HepG2 (cell line): Measurements from ENCODE around the gene TRMT112. TPM values are rescaled to one million over a fixed set of nuclear protein-coding genes. Genes with fewer than 3 reads are reported as not detected.
A peak's percentile ranks its signal among the peaks of the same experiment; 100 is the strongest.

ENCODE experiments used
- ATAC-seq: fragments of 200-7000 bp; cut with Tn5 transposase; 3 replicates; pipeline ENCODE4 v1.9.1; 2020; ENCODE audit warnings: mild to moderate bottlenecking, moderate library complexity
- BruUV-seq: library from RNA; stranded (reverse); fragments of 400-500 nt; replicated peaks from 2 replicates; lab custom pipeline; 2021; lab: Mats Ljungman, UMichigan
- CTCF ChIA-PET: fragments of 300-600 bp; formaldehyde crosslinking; extraction: SDS; loops from one replicate; lab custom pipeline; 2021; ENCODE audit warnings: low total read pairs, inconsistent platforms, low intra/inter-chr PET ratio; lab: Yijun Ruan, JAX
- POLR2A ChIA-PET: fragments of 350-600 bp; sonication (Branson Sonifier 250); formaldehyde crosslinking; loops from one replicate; lab custom pipeline; 2020; ENCODE audit warnings: antibody characterized with exemption, inconsistent platforms; lab: Yijun Ruan, JAX
- DNase-seq: peaks from one replicate; pipeline ENCODE4 v3.0.0-alpha.2; 2015; ENCODE audit warnings: low spot score
- FAIRE-seq: peaks from 3 replicates; lab custom pipeline; 2011; peaks lifted over from hg19 to GRCh38; lab: Jason Lieb, UNC
- H2AFZ ChIP-seq: one replicate; pipeline ENCODE4 v1.6.1; 2011; ENCODE audit warnings: low read length, inconsistent platforms
- H3K27ac ChIP-seq: fragments of 300-600 bp; 3 replicates; pipeline ENCODE4 v1.8.0; 2011; ENCODE audit warnings: mixed run types, mild to moderate bottlenecking, mixed read lengths, low read length, inconsistent platforms; ENCODE audit not compliant: insufficient read depth; ENCODE audit errors: extremely low read length
- H3K27me3 ChIP-seq, 2 experiments: fragments of 200-600 bp in 1 of 2; 2 replicates in 1 of 2; 3 replicates in 1 of 2; pipeline versions ENCODE4 v1.6.0 to v1.8.0; 2011; ENCODE audit warnings: low read length in 2 of 2, mild to moderate bottlenecking in 2 of 2, moderate library complexity in 2 of 2, inconsistent platforms in 1 of 2; ENCODE audit not compliant: insufficient read depth in 2 of 2, control insufficient read depth in 1 of 2
- H3K36me3 ChIP-seq, 2 experiments: fragments of 200-600 bp in 1 of 2; replicated peaks in 1 of 2; 2 replicates in 1 of 2; 3 replicates in 1 of 2; pipeline versions ENCODE4 v1.5.1 to v1.8.0; 2011; ENCODE audit warnings: low read length in 2 of 2, inconsistent platforms in 1 of 2; ENCODE audit not compliant: insufficient read depth in 2 of 2, control insufficient read depth in 1 of 2
- H3K4me1 ChIP-seq: 2 replicates; pipeline ENCODE4 v1.5.1; 2012; ENCODE audit warnings: low read length, inconsistent platforms; ENCODE audit not compliant: insufficient read depth
- H3K4me2 ChIP-seq: 2 replicates; pipeline ENCODE4 v1.6.0; 2011; ENCODE audit warnings: low read depth, low read length, inconsistent platforms
- H3K4me3 ChIP-seq, 3 experiments: fragments of 200-600 bp in 1 of 3; sonication (generic), shearing (Covaris generic) in 1 of 3; replicated peaks in 1 of 3; 2 replicates each; pipeline ENCODE4 v1.5.1; 2011 to 2016; ENCODE audit warnings: low read length in 3 of 3, inconsistent platforms in 2 of 3, low read depth in 2 of 3, mild to moderate bottlenecking in 2 of 3, control low read depth in 1 of 3, mixed read lengths in 1 of 3; ENCODE audit not compliant: insufficient read depth in 1 of 3
- H3K79me2 ChIP-seq: one replicate; pipeline ENCODE4 v1.6.1; 2011; ENCODE audit warnings: low read length, inconsistent platforms; ENCODE audit not compliant: insufficient read depth
- H3K9ac ChIP-seq: 2 replicates; pipeline ENCODE4 v1.6.0; 2011; ENCODE audit warnings: mild to moderate bottlenecking, low read depth, low read length, inconsistent platforms; ENCODE audit not compliant: insufficient read depth
- H3K9me3 ChIP-seq: 2 replicates; pipeline ENCODE4 v1.5.1; 2012; ENCODE audit warnings: mild to moderate bottlenecking, low read length
- H4K20me1 ChIP-seq: 2 replicates; pipeline ENCODE4 v1.6.0; 2011; ENCODE audit warnings: inconsistent platforms, mild to moderate bottlenecking, low read length, moderate library complexity; ENCODE audit not compliant: insufficient read depth
- CCAR2 ChIP-seq: fragments of 200-400 bp; formaldehyde crosslinking; optimal IDR thresholded peaks from 2 replicates; pipeline ENCODE3; 2018; ENCODE audit warnings: low read depth, mild to moderate bottlenecking, low read length, moderate library complexity
- ZNF121 ChIP-seq: sonication (generic); formaldehyde crosslinking; IDR thresholded peaks from 2 replicates; pipeline ENCODE4 v1.5.0; 2020; ENCODE audit warnings: mild to moderate bottlenecking, missing genetic modification reagents
- ZNF510 ChIP-seq: sonication (generic); formaldehyde crosslinking; IDR thresholded peaks from 2 replicates; pipeline ENCODE4 v1.4.0; 2020; ENCODE audit warnings: low read depth, mild to moderate bottlenecking, missing genetic modification reagents
- WGBS: methylation state at CpG from one replicate; pipeline ENCODE4 v1.1.6; 2017; ENCODE audit warnings: low lambda C conversion rate; 5-methylcytosine and 5-hydroxymethylcytosine counted together
- in situ Hi-C: cut with HindIII; loops from 2 replicates; pipeline ENCODE4 v1.10.0; 2017; ENCODE audit warnings: low pct_unique_long_range_greater_than_20kb; ENCODE audit not compliant: extremely low pct_ligation_motif_present
- intact Hi-C: fragments of 100-400 bp; cut with micrococcal nuclease; formaldehyde crosslinking; loops from one replicate; pipeline ENCODE4 v1.10.0; 2022; ENCODE audit not compliant: unreplicated experiment
- polyA plus RNA-seq, 8 experiments: library from polyadenylated mRNA; depleted of rRNA in 3 of 8; stranded (reverse) in 7 of 8; unstranded in 1 of 8; fragments of >200 nt; fragmentation: Illumina TruSeq in 4 of 8; extraction: Trizol in 4 of 8; gene quantifications; 2 replicates each; pipeline versions ENCODE4 v1.2.1 to v1.2.3, GENCODE V29; 2011 to 2016; ENCODE audit warnings: low read depth in 4 of 8, missing spikeins in 1 of 8, mixed read lengths in 1 of 8; ENCODE audit not compliant: insufficient read depth in 1 of 8
- total RNA-seq, 5 experiments: library from RNA; depleted of rRNA; stranded (reverse); fragments of >200 nt; fragmentation: Illumina TruSeq; extraction: Trizol; gene quantifications; 2 replicates each; pipeline ENCODE4 v1.2.3, GENCODE V29; 2016; ENCODE audit warnings: low read depth in 1 of 5
- TF ChIP-seq, protein P1 (sequence below): sonication (generic); formaldehyde crosslinking; IDR thresholded peaks from 2 replicates; pipeline ENCODE4 v1.4.0; 2020; ENCODE audit warnings: missing genetic modification reagents

Gene TRMT112
- total and polyA plus RNA-seq, 2 of the 13 experiments (the other 11 are each of a cell fraction or from before 2014, with no cell fraction given) = 186 to 409 TPM

DNA sequence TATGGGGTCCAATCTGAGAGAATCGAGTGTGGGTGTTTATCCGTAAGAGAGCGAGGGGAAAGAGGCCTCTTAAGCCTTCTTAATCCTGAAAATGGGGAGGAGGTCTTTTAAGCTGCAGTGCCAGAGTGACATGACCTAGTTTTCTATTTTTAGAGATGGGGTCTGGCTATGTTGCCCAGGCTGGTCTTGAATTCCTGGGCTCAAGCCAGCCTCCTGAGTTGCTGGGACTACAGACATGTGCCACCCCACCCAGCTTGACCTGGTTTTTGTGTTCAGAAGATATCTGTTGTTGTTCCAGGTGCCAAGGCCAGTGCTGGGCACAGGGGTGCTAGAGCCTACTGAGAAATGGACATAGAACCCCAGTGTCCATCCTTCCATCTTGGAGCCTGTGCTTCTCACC is 34.3 kb downstream of the TRMT112 start:
- Histone ChIP-seq H3K36me3 (peaks cover 0 to 2% of the 10 kb centered on the region in 2 experiments; a peak in 1 of 5 replicates), H4K20me1 (no peaks in the 10 kb centered on the region), H3K4me3 (no peak overlapping the region), H3K9me3 (no peaks in the 10 kb centered on the region), H3K9ac (peak overlapping the region; percentile 2; the same call in 1 of the 2 replicates), H3K27me3 (no peaks in the 10 kb centered on the region; a peak in 1 of 5 replicates), H2AFZ (no peak overlapping the region), H3K27ac (no peak overlapping the region), H3K4me1 (peaks cover 15% of the 10 kb centered on the region; the same call in 1 of the 2 replicates), H3K79me2 (no peaks in the 10 kb centered on the region), H3K4me2 (no peak overlapping the region; the same call in 1 of the 2 replicates)
- TF ChIP-seq CCAR2 (no peak), ZNF121 (peak; percentile 76)
- no peak for DNase-seq
- ChIA-PET CTCF (no interaction called here), POLR2A (interaction anchor here (1.3 to 4.6 kb wide), 2 partner anchors 12 to 14 kb away, joined by 3 to 48 read pairs; no protein-coding TSS in a partner anchor)
- WGBS = 96% methylated on average over 3 of the region's 3 CpGs
- BruUV-seq = no TSS peak
- ATAC-seq = no peak
- intact Hi-C loops = no loop called here
- FAIRE-seq = no peak
- in situ Hi-C loops = no loop called here

DNA sequence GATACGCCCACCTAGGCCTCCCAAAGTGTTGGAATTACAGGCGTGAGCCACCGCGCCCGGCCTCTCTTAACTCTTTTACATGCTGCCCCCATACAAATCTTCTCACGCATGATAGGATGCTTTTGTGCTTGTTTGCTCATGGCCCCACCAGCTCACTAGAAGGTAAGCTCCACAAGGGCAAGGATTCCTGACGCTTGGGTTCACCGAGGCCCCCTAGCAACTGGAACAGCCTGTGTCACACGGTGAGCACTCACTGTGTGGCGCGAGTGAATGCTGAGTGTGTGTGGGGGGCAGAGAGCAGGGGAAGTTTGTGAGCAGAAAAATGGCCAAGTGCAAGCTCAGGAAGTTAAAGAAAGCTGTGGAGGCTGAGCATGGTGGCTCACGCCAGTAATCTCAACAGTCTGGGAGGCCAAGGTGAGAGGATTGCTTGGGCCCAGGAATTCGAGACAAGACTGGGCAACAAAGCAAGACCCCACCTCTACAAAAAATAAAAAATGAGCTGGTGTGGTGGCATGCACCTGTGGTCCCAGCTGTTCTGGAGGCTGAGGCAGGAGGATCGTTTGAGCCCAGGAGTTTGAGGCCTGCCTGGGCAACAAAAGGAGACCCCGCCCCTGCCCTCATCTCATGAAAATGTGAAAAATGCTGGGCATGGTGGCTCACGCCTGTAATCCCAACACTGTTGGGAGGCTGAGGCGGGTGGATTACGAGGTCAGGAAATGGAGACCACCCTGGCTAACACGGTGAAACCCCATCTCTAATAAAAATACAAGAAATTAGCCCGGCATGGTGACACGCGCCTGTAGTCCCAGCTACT is 35.2 kb downstream of the TRMT112 start:
- FAIRE-seq (no peak), ATAC-seq (no peak), DNase-seq (no peak)

More for the DNA sequence above, 35.2 kb downstream of the TRMT112 start:
- H2AFZ ChIP-seq = no peak overlapping the region
- H3K4me3 ChIP-seq = no peak overlapping the region
- no peak overlapping the region for H3K27ac ChIP-seq
- no peak overlapping the region for H3K4me2 ChIP-seq
- CTCF ChIA-PET = no interaction called here
- no peaks in the 10 kb centered on the region for H4K20me1 ChIP-seq
- POLR2A ChIA-PET = interaction anchor here (4.6 kb wide), 1 partner anchor 11 kb away, joined by 48 read pairs; no protein-coding TSS in a partner anchor
- H3K79me2 ChIP-seq = no peaks in the 10 kb centered on the region
- H3K36me3 ChIP-seq = peaks cover under 1 to 2% of the 10 kb centered on the region in 2 experiments; a peak in 1 of 5 replicates
- in situ Hi-C loops = no loop called here
- H3K4me1 ChIP-seq = peaks cover 15% of the 10 kb centered on the region; the same call in 1 of the 2 replicates
- intact Hi-C loops = no loop called here
- no peak overlapping the region for H3K9ac ChIP-seq
- no peaks in the 10 kb centered on the region; a peak in 1 of 5 replicates for H3K27me3 ChIP-seq
- TF ChIP-seq ZNF510 (CRISPR knock-in tag) = no peak
- TF ChIP-seq, protein P1, sequence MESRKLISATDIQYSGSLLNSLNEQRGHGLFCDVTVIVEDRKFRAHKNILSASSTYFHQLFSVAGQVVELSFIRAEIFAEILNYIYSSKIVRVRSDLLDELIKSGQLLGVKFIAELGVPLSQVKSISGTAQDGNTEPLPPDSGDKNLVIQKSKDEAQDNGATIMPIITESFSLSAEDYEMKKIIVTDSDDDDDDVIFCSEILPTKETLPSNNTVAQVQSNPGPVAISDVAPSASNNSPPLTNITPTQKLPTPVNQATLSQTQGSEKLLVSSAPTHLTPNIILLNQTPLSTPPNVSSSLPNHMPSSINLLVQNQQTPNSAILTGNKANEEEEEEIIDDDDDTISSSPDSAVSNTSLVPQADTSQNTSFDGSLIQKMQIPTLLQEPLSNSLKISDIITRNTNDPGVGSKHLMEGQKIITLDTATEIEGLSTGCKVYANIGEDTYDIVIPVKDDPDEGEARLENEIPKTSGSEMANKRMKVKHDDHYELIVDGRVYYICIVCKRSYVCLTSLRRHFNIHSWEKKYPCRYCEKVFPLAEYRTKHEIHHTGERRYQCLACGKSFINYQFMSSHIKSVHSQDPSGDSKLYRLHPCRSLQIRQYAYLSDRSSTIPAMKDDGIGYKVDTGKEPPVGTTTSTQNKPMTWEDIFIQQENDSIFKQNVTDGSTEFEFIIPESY (CRISPR knock-in tag) = peak; percentile 55; the same call in 1 of the 2 replicates
- 0 out of 2 replicates have a peak, but pooled peaks have one; percentile 57 for TF ChIP-seq ZNF121
- TF ChIP-seq, all 625 proteins: peak for 2
- no TSS peak for BruUV-seq
- H3K9me3 ChIP-seq = no peaks in the 10 kb centered on the region
- WGBS = 95% methylated on average over 22 of the region's 22 CpGs
